Vagina (tissue), 2 donors: ENCODE data around the gene EPAS1.

Experiments
- CTCF ChIP-seq, 3 experiments: fragments of 450-650 bp in 2 of 3; fragments of 200-600 bp in 1 of 3; sonication (generic) in 1 of 3; IDR thresholded peaks; one replicate each; pipeline ENCODE4 v1.5.1; 2017 to 2019; ENCODE audit warnings: antibody characterized with exemption in 3 of 3, mild to moderate bottlenecking in 2 of 3, moderate library complexity in 2 of 3
- POLR2A ChIP-seq, 2 donors: fragments of 450-650 bp; IDR thresholded peaks; one replicate each; pipeline ENCODE4 v1.6.1; 2017; ENCODE audit warnings: antibody characterized with exemption in 2 of 2, mild to moderate bottlenecking in 2 of 2, moderate library complexity in 2 of 2
- POLR2AphosphoS5 ChIP-seq, 2 donors: sonication (generic); formaldehyde crosslinking; IDR thresholded peaks; one replicate each; pipeline ENCODE4 v1.9.0; 2017; ENCODE audit warnings: antibody characterized with exemption in 2 of 2, mild to moderate bottlenecking in 2 of 2, low read depth in 1 of 2; ENCODE audit not compliant: insufficient read depth in 1 of 2

GRCh38 chr2:46378616-46379015 is 81.4 kb downstream of the EPAS1 start:
- TF ChIP-seq CTCF (IDR thresholded peaks at IDR 0.05) = no peak
- no peak for TF ChIP-seq POLR2AphosphoS5 (IDR thresholded peaks at IDR 0.05; ENCODE audit: insufficient read depth in 1 of 2, low read depth in 1 of 2)
- no peak for TF ChIP-seq POLR2A (IDR thresholded peaks at IDR 0.05)
